Measurements from ENCODE around the gene CIRBP.

GRCh38 chr19:1248786-1249297 is 20.3 kb upstream of the CIRBP start:
- TF ChIP-seq FOXM1 (IDR thresholded peaks at IDR 0.05; ENCODE audit: borderline replicate concordance, low read depth) (no peak), ZBTB7A (IDR thresholded peaks at IDR 0.05; ENCODE audit: low read depth) (peak; percentile 75), TAF1 (IDR thresholded peaks at IDR 0.05; ENCODE audit: low read depth) (no peak; the same call in 1 of the 2 replicates), EP300 (IDR thresholded peaks at IDR 0.05; ENCODE audit: borderline replicate concordance) (no peak), RAD21 (IDR thresholded peaks at IDR 0.05; ENCODE audit: low read depth) (peak; percentile 49; the same call in 1 of the 2 replicates), REST (IDR thresholded peaks at IDR 0.05; ENCODE audit: low read depth) (no peak), TCF12 (IDR thresholded peaks at IDR 0.05; ENCODE audit: low read depth) (0 out of 2 replicates have a peak, but pooled peaks have one; percentile 5), CEBPB (IDR thresholded peaks at IDR 0.05) (no peak)
- TF ChIP-seq, protein P1, sequence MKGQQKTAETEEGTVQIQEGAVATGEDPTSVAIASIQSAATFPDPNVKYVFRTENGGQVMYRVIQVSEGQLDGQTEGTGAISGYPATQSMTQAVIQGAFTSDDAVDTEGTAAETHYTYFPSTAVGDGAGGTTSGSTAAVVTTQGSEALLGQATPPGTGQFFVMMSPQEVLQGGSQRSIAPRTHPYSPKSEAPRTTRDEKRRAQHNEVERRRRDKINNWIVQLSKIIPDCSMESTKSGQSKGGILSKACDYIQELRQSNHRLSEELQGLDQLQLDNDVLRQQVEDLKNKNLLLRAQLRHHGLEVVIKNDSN (IDR thresholded peaks at IDR 0.05) = no peak
- TF ChIP-seq, protein P2, sequence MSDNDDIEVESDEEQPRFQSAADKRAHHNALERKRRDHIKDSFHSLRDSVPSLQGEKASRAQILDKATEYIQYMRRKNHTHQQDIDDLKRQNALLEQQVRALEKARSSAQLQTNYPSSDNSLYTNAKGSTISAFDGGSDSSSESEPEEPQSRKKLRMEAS (IDR thresholded peaks at IDR 0.05) = no peak

All from Ishikawa (cell line).